GM21526 (cell line): Measurements from ENCODE around the gene AREG.

Experiments used
- ATAC-seq: cut with Tn5 transposase; IDR thresholded peaks from one replicate; pipeline ENCODE4 v1.9.1; 2021; ENCODE audit warnings: moderate library complexity; ENCODE audit not compliant: unreplicated experiment, low FRiP score

The AREG gene

GRCh38 chr4:74456056-74456744, 11.3 kb downstream of the AREG start:
- no peak for ATAC-seq

GRCh38 chr4:74456849-74457395, 12.0 kb downstream of the AREG start:
- no peak for ATAC-seq

GRCh38 chr4:74460833-74461232, 15.9 kb downstream of the AREG start:
- ATAC-seq, result no peak

GRCh38 chr4:74463123-74463522, 18.2 kb downstream of the AREG start:
- ATAC-seq, result no peak

- ATAC-seq, result no peak
Measured at GRCh38 chr4:74464291-74464690, 19.4 kb downstream of the AREG start.

GRCh38 chr4:74466242-74466641, 21.3 kb downstream of the AREG start:
- ATAC-seq, result no peak

GRCh38 chr4:74471264-74471663, 26.3 kb downstream of the AREG start:
- no peak for ATAC-seq

GRCh38 chr4:74473155-74473811, 28.3 kb downstream of the AREG start:
- no peak for ATAC-seq

- ATAC-seq, result no peak
Measured at GRCh38 chr4:74474345-74475090, 29.6 kb downstream of the AREG start.

- no peak for ATAC-seq
Measured at GRCh38 chr4:74475091-74475800, 30.3 kb downstream of the AREG start.

GRCh38 chr4:74475946-74476345, 31.0 kb downstream of the AREG start:
- no peak for ATAC-seq

- ATAC-seq, result no peak
Measured at GRCh38 chr4:74479009-74479408, 34.1 kb downstream of the AREG start.

GRCh38 chr4:74480267-74480666, 35.3 kb downstream of the AREG start:
- no peak for ATAC-seq

GRCh38 chr4:74481891-74482609, 37.1 kb downstream of the AREG start:
- no peak for ATAC-seq

GRCh38 chr4:74483226-74483911, 38.4 kb downstream of the AREG start:
- ATAC-seq, result no peak

GRCh38 chr4:74486905-74487304, 42.0 kb downstream of the AREG start:
- no peak for ATAC-seq

- no peak for ATAC-seq
Measured at GRCh38 chr4:74487771-74488170, 42.8 kb downstream of the AREG start.

GRCh38 chr4:74490736-74491135, 45.8 kb downstream of the AREG start:
- ATAC-seq, result no peak

- no peak for ATAC-seq
Measured at GRCh38 chr4:74499986-74500781, 55.2 kb downstream of the AREG start.
